Esophagus (tissue), 2 donors: ENCODE measurements around the gene MYH6. TPM values are rescaled to one million over a fixed set of nuclear protein-coding genes. Genes with fewer than 3 reads are reported as not detected.

Experiments used
- H3K27ac ChIP-seq, 2 donors: one replicate each; pipeline ENCODE4 v1.5.1; 2013; ENCODE audit warnings: low read depth in 2 of 2, mild to moderate bottlenecking in 2 of 2, inconsistent platforms in 1 of 2, low read length in 1 of 2, moderate library complexity in 1 of 2
- H3K27me3 ChIP-seq, 2 donors: one replicate each; pipeline ENCODE4 v1.6.1; 2013; ENCODE audit warnings: low read length in 2 of 2, control low read depth in 1 of 2, mild to moderate bottlenecking in 1 of 2; ENCODE audit not compliant: insufficient read depth in 2 of 2, control insufficient read depth in 1 of 2
- H3K36me3 ChIP-seq, 2 donors: one replicate each; pipeline ENCODE4 v1.6.1; 2013; ENCODE audit warnings: low read length in 1 of 2; ENCODE audit not compliant: control insufficient read depth in 2 of 2, insufficient read depth in 2 of 2
- H3K4me1 ChIP-seq, 2 donors: one replicate each; pipeline ENCODE4 v1.6.1; 2013; ENCODE audit warnings: low read length in 1 of 2; ENCODE audit not compliant: control insufficient read depth in 2 of 2, insufficient read depth in 2 of 2
- H3K4me3 ChIP-seq, 2 donors: one replicate each; pipeline ENCODE4 v1.5.1; 2013; ENCODE audit warnings: low read length in 2 of 2, mild to moderate bottlenecking in 2 of 2, low read depth in 1 of 2, moderate library complexity in 1 of 2
- H3K9me3 ChIP-seq, 2 donors: one replicate each; pipeline ENCODE4 v1.6.1; 2013; ENCODE audit warnings: mild to moderate bottlenecking in 2 of 2, low read depth in 1 of 2, low read length in 1 of 2, moderate library complexity in 1 of 2; ENCODE audit not compliant: control insufficient read depth in 2 of 2, insufficient read depth in 1 of 2
- WGBS, 2 donors: extraction: QIAGEN DNeasy Blood & Tissue Kit; methylation state at CpG; one replicate each; pipeline ENCODE4 v1.1.7; 2013; 5-methylcytosine and 5-hydroxymethylcytosine counted together
- polyA plus RNA-seq, 2 donors: library from polyadenylated mRNA; stranded (reverse); fragments of 200-250 nt; gene quantifications; one replicate each; pipeline ENCODE4 v1.2.3, GENCODE V29; 2013
- donor health status: healthy with polysubstance abuse.
- donor health status: Bipolar disorder and iron deficiency.

Gene MYH6
- polyA plus RNA-seq, 2 donors = 0.20 to 0.63 TPM

DNA sequence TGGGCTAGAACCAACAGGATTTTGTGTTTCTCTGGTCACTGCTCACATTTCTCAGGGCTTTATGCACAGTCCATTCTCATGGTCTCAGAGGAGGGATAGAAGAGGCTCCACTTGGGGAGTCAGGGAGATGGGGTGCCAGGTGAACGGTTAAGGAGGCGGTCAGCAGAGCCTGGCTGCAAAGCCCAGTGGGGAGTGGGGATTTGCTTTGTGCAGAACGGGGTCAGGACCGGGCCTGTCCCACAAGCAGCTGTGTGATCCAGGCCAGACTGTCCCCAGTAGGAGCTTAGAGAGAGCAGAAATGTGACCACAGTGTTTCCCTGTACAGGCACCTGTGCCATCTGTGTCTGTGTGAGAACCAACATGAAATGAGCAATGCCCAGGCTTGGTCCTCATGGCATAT, 27.1 kb downstream of the MYH6 start:
- Histone ChIP-seq H3K4me3 (no peak overlapping the region), H3K4me1 (peaks cover 0 to 4% of the 10 kb centered on the region in 2 donors), H3K27ac (no peak overlapping the region), H3K36me3 (no peaks in the 10 kb centered on the region), H3K27me3 (no peaks in the 10 kb centered on the region), H3K9me3 (no peaks in the 10 kb centered on the region)
- 75 to 76% methylated on average over 4 of the region's 4 CpGs for WGBS, 2 donors

DNA sequence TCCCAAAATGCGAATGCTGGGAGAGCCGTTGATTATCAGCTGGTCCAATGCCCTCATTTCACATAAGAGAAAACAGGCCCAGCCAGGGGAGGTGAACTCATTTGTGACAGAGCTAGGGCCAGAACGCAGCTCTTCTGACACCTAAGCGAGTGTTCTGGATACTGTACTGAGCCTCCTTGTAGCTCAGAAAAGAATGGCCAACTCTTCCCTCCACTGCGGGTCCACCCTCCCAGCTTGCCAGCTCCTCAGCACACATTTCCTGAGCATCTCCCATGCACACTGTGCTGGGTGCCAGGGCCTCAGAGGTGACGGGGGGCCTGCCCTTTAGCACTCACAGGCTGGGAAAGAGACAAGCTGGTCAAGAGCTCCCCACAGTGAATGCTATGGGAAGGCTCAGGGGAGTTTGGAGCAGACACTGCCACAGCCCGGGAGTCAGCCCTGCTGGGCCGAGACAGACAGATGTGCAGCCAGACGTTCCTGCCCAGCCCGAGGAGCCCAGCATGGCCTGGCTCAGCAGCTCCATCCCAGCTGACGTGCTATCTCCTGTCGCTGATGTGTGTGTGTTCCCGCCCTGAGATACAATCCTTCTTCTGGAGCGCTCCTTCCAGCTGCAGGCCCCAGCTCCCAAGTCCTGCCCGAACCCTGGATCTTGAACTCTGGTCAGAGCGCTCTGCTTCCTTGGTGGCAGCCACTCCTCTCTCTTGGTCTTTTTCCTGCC, 27.7 kb downstream of the MYH6 start:
- Histone ChIP-seq H3K4me1 (peaks cover 0 to 4% of the 10 kb centered on the region in 2 donors), H3K9me3 (no peaks in the 10 kb centered on the region), H3K36me3 (no peaks in the 10 kb centered on the region), H3K27ac (no peak overlapping the region), H3K4me3 (no peak overlapping the region), H3K27me3 (no peaks in the 10 kb centered on the region)
- WGBS, 2 donors = 53 to 59% methylated on average over 16 of the region's 16 CpGs

DNA sequence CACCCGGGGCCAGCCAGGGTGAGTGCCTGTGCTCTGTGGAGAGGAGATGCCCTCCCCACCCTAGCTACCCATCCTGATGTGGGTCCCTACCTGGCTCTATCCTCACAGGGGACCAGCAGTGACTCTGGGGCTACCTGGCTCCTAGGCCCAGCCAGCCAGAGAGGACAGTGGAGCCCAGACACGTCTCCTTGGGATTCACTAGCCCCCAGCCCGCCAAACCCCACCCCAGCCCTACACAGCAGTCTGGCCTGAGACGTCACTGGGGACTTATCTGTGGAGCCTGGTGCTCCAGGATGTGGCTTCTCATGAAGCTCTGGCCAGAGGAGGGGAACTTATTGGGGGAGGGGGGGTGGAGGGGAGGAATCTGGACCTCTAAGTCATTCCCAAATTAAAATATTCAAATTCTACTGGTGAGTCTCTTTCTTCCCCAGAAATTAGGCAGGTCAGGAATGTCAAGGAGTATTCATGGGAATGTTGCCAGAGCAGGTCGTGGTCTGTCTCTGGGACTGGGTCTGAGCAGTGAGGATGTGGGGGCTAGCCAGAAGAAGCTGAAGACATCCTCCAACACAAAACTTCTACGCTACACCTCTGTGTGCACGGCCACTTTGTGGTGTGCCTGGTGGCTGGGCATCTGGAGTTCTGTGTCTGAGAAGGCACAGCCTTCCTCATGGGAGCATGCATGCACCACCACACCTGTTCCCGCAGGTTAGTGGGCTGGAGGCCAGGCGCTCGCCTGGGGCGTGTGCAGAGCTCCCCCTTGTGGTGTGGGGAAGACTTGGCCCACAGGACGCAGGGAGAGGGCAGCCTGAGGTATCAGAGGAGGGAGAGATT, 28.5 kb downstream of the MYH6 start:
- WGBS, 2 donors = 34 to 35% methylated on average over 12 of the region's 12 CpGs
- Histone ChIP-seq H3K9me3 (no peaks in the 10 kb centered on the region), H3K27me3 (no peaks in the 10 kb centered on the region), H3K36me3 (no peaks in the 10 kb centered on the region), H3K4me1 (peaks cover 0 to 4% of the 10 kb centered on the region in 2 donors), H3K27ac (no peak overlapping the region), H3K4me3 (no peak overlapping the region)

DNA sequence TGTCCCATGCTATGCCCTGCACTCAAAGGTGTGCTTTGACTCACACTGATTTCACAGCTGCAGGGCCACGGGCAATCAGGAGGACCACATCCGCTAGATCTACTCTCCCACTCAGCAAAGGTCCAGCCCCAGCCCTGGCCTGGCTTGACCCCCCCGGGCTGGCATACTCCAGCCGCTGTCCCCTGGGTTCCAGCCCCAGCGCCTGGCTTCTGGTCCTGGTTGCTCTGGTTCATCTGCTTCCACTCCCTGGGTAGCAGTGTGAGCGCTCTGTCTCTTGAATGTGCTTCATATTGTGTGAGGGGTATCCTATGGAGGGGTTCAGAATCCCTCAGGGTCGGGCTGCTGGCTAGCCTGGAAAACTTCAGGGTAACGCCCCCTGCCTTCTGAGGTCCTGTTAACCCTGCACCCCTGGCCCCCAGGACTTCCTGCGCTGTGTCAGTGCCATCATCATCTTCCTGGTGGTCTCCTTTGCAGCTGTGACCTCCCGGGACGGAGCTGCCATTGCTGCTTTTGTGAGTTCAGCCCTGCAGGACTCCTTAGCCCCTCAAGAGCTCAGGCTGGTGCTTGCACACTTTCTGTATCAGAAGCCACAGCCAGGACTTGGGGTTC, 29.4 kb downstream of the MYH6 start:
- no peaks in the 10 kb centered on the region for H3K27me3 ChIP-seq
- no peak overlapping the region for H3K27ac ChIP-seq
- no peak overlapping the region for H3K4me3 ChIP-seq
- H3K36me3 ChIP-seq = no peaks in the 10 kb centered on the region
- WGBS, 2 donors = 82 to 85% methylated on average over 11 of the region's 11 CpGs
- no peaks in the 10 kb centered on the region for H3K9me3 ChIP-seq
- H3K4me1 ChIP-seq = peaks cover 0 to 4% of the 10 kb centered on the region in 2 donors

DNA sequence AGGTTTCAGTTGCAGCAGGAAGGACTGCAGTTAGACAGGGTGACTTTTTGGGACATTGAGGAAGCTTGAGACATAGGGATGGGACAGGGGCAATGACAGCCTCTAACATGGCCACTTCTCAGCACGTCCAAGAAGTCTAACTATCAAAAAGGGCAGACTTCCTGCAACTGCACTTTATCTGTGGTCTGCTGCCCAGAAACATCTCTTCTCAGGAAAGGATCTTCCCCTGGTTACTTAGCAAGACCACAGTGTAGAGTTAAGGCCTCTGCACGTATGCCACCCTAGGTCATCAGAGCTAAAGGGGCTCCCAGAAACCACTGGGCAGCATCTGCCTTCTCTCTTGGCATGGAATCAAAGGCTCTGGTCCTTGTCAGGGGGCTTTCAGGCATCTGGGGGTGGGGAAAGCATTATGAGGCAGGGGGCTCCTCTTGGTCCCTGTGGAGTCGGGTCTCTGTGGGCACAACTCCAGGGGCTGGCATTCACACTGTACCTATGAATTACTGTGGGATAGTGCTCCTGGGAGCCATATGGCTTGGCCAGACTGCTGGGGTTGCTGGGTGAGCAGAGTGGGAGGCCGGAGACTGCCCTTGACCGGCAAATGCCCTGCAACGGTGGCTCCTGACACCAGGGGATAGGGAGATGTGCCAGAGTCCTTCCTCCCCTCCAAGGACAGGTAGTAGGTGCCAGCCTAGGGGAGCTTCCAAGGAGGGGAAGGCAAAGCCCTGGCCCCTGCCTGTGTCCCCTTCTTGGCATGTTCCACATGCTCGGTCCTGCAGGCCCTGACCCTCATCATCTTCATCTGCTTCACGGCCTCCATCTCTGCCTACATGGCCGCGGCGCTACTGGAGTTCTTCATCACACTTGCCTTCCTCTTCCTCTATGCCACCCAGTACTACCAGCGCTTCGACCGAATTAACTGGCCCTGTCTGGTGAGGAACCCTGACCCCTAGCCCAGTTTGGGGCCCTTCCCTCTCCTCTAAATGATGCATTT, 30.2 kb downstream of the MYH6 start:
- H3K36me3 ChIP-seq = no peaks in the 10 kb centered on the region
- WGBS, 2 donors = 85 to 89% methylated on average over 14 of the region's 14 CpGs
- no peak overlapping the region for H3K27ac ChIP-seq
- H3K9me3 ChIP-seq = no peaks in the 10 kb centered on the region
- no peak overlapping the region for H3K4me3 ChIP-seq
- no peaks in the 10 kb centered on the region for H3K27me3 ChIP-seq
- H3K4me1 ChIP-seq = peaks cover 0 to 4% of the 10 kb centered on the region in 2 donors

DNA sequence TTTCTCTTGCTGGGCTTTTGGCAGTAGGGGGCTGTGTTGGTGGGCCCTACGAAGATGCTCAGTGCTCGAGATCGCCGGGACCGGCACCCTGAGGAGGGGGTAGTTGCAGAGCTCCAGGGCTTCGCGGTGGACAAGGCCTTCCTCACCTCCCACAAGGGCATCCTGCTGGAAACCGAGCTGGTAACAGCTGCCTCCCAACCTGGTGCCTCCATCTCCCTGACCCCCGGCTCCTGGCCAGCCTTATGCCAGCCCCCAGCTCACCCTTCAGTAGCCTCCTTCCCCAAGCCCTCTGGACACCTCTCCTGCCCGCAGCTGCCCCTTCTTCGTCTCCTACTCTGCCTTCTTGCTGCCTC, 30.9 kb downstream of the MYH6 start:
- no peaks in the 10 kb centered on the region for H3K27me3 ChIP-seq
- peaks cover 0 to 4% of the 10 kb centered on the region in 2 donors for H3K4me1 ChIP-seq
- WGBS, 2 donors = 61 to 68% methylated on average over 11 of the region's 11 CpGs
- H3K27ac ChIP-seq = no peak overlapping the region
- no peaks in the 10 kb centered on the region for H3K36me3 ChIP-seq
- H3K9me3 ChIP-seq = no peaks in the 10 kb centered on the region
- no peak overlapping the region for H3K4me3 ChIP-seq

- H3K9me3 ChIP-seq = no peaks in the 10 kb centered on the region
- peaks cover 0 to 4% of the 10 kb centered on the region in 2 donors for H3K4me1 ChIP-seq
- H3K27ac ChIP-seq = no peak within 1 kb of the TSS
- no peaks in the 10 kb centered on the region for H3K27me3 ChIP-seq
- no peaks in the 10 kb centered on the region for H3K36me3 ChIP-seq
- 57 to 63% methylated on average over 13 of the region's 13 CpGs for WGBS, 2 donors
- no peak within 1 kb of the TSS for H3K4me3 ChIP-seq
Measured at GRCh38 chr14:23376482-23377197, 31.4 kb downstream of the MYH6 start, which contains the start of gene CMTM5. CMTM5 (plus strand) TSS chr14:23377046; CDS start chr14:23377252, 206 bp downstream.

- H3K27ac ChIP-seq = no peak overlapping the region
- H3K4me1 ChIP-seq = peaks cover 0 to 4% of the 10 kb centered on the region in 2 donors
- WGBS, 2 donors = 82 to 85% methylated on average over 21 of the region's 21 CpGs
- H3K27me3 ChIP-seq = no peaks in the 10 kb centered on the region
- H3K36me3 ChIP-seq = no peaks in the 10 kb centered on the region
- no peaks in the 10 kb centered on the region for H3K9me3 ChIP-seq
- H3K4me3 ChIP-seq = no peak overlapping the region
Measured at GRCh38 chr14:23375527-23376251, 32.4 kb downstream of the MYH6 start.
